SK-N-SH (cell line): ENCODE measurements around the gene MXRA8. TPM values are rescaled to one million over a fixed set of nuclear protein-coding genes. Genes with fewer than 3 reads are reported as not detected.

Source experiments
- CTCF ChIA-PET: fragments of 300-600, 350-600 bp; formaldehyde crosslinking; extraction: SDS; loops from one replicate; lab custom pipeline; 2021; lab: Yijun Ruan, JAX
- POLR2A ChIA-PET: fragments of 350-600 bp; sonication (Branson Sonifier 250); formaldehyde crosslinking; extraction: SDS; loops from one replicate; lab custom pipeline; 2020; ENCODE audit warnings: antibody characterized with exemption, inconsistent platforms; lab: Yijun Ruan, JAX
- DNase-seq: peaks from one replicate; pipeline ENCODE4 v3.0.0; 2012
- H2AFZ ChIP-seq: fragments of 200-600 bp; sonication (generic); 2 replicates; pipeline ENCODE4 v1.8.1; 2016; ENCODE audit warnings: antibody characterized with exemption, mild to moderate bottlenecking, low read depth
- H3F3A ChIP-seq: fragments of 200-600 bp; sonication (generic); replicated peaks from 2 replicates; pipeline ENCODE3; 2016; ENCODE audit warnings: antibody characterized with exemption, mild to moderate bottlenecking; ENCODE audit not compliant: insufficient read depth
- H3K27ac ChIP-seq, 2 experiments: fragments of 200-500 bp in 1 of 2; fragments of 200-600 bp in 1 of 2; sonication (Bioruptor generic) in 1 of 2; sonication (generic), shearing (Covaris generic) in 1 of 2; 2 replicates each; pipeline versions ENCODE4 v1.5.1 to v1.6.1; 2014 to 2016; ENCODE audit warnings: low read depth in 2 of 2, inconsistent platforms in 1 of 2, low read length in 1 of 2, mild to moderate bottlenecking in 1 of 2, mixed read lengths in 1 of 2
- H3K27me3 ChIP-seq: fragments of 200-600 bp; sonication (generic), shearing (Covaris generic); 2 replicates; pipeline ENCODE4 v1.6.1; 2016; ENCODE audit warnings: mixed run types; ENCODE audit not compliant: insufficient read depth
- H3K36me3 ChIP-seq, 2 experiments: fragments of 200-500 bp in 1 of 2; fragments of 200-600 bp in 1 of 2; sonication (Bioruptor generic) in 1 of 2; sonication (generic) in 1 of 2; replicated peaks in 1 of 2; 2 replicates each; pipeline versions ENCODE3 to v1.5.1; 2014 to 2016; ENCODE audit warnings: low read length in 1 of 2, mild to moderate bottlenecking in 1 of 2; ENCODE audit not compliant: insufficient read depth in 2 of 2, control insufficient read depth in 1 of 2
- H3K4me1 ChIP-seq, 2 experiments: fragments of 200-500 bp in 1 of 2; fragments of 200-600 bp in 1 of 2; sonication (Bioruptor generic) in 1 of 2; sonication (generic), shearing (Covaris generic) in 1 of 2; 2 replicates each; pipeline versions ENCODE4 v1.5.1 to v1.6.1; 2014 to 2016; ENCODE audit warnings: low read depth in 1 of 2, low read length in 1 of 2, mixed run types in 1 of 2; ENCODE audit not compliant: insufficient read depth in 2 of 2, control insufficient read depth in 1 of 2
- H3K4me2 ChIP-seq: fragments of 200-600 bp; sonication (generic), shearing (Covaris generic); 2 replicates; pipeline ENCODE4 v1.6.1; 2017; ENCODE audit warnings: mixed run types
- H3K4me3 ChIP-seq, 2 experiments: fragments of 200-500 bp in 1 of 2; fragments of 200-600 bp in 1 of 2; sonication (Bioruptor generic) in 1 of 2; sonication (generic), shearing (Covaris generic) in 1 of 2; 2 replicates each; pipeline versions ENCODE4 v1.5.1 to v1.8.1; 2014 to 2016; ENCODE audit warnings: low read depth in 2 of 2, inconsistent platforms in 1 of 2, low read length in 1 of 2, mild to moderate bottlenecking in 1 of 2, mixed read lengths in 1 of 2, moderate library complexity in 1 of 2
- H3K79me2 ChIP-seq: fragments of 200-600 bp; sonication (generic); 2 replicates; pipeline ENCODE4 v1.8.1; 2017; ENCODE audit warnings: mild to moderate bottlenecking; ENCODE audit not compliant: insufficient read depth
- H3K9ac ChIP-seq: fragments of 200-600 bp; sonication (generic); 2 replicates; pipeline ENCODE4 v1.6.1; 2017; ENCODE audit warnings: mixed run types
- H3K9me2 ChIP-seq: fragments of 200-600 bp; sonication (generic); 2 replicates; pipeline ENCODE4 v1.6.1; 2017; ENCODE audit warnings: mixed run types
- H3K9me3 ChIP-seq: fragments of 200-600 bp; sonication (generic); 2 replicates; pipeline ENCODE4 v1.6.1; 2017; ENCODE audit warnings: mixed run types, mild to moderate bottlenecking, moderate library complexity
- H4K20me1 ChIP-seq: fragments of 200-600 bp; sonication (generic); 2 replicates; pipeline ENCODE4 v1.6.1; 2017; ENCODE audit warnings: mild to moderate bottlenecking, mixed run types; ENCODE audit not compliant: insufficient read depth
- CHD2 ChIP-seq: fragments of 150-350 bp; IDR thresholded peaks from 2 replicates; pipeline ENCODE4 v1.6.1; 2018; ENCODE audit warnings: low read length; ENCODE audit not compliant: partially characterized antibody
- ELF1 ChIP-seq: IDR thresholded peaks from 2 replicates; pipeline ENCODE4 v1.4.0; 2012
- EP300 ChIP-seq, 2 experiments: IDR thresholded peaks; 2 replicates each; pipeline versions ENCODE4 v1.4.0 to v1.6.1; 2012; ENCODE audit warnings: borderline replicate concordance in 1 of 2, low read depth in 1 of 2, low read length in 1 of 2
- FOXJ3 ChIP-seq: sonication (generic); formaldehyde crosslinking; IDR thresholded peaks from 2 replicates; pipeline ENCODE4 v1.5.1; 2020; ENCODE audit warnings: mild to moderate bottlenecking, missing genetic modification reagents
- FOXM1 ChIP-seq: IDR thresholded peaks from 2 replicates; pipeline ENCODE4 v1.4.0; 2012; ENCODE audit warnings: low read depth, mild to moderate bottlenecking
- POLR2AphosphoS5 ChIP-seq: IDR thresholded peaks from 2 replicates; pipeline ENCODE4 v1.6.1; 2012; ENCODE audit warnings: low read depth, low read length
- TAF1 ChIP-seq: IDR thresholded peaks from 2 replicates; pipeline ENCODE4 v1.6.1; 2012; ENCODE audit warnings: low read depth, mild to moderate bottlenecking, low read length, moderate library complexity, borderline replicate concordance
- WGBS: methylation state at CpG from one replicate; pipeline ENCODE4 v1.1.6; 2017; ENCODE audit warnings: low lambda C conversion rate; 5-methylcytosine and 5-hydroxymethylcytosine counted together
- polyA plus RNA-seq, 3 experiments: library from polyadenylated mRNA; depleted of rRNA; stranded (reverse); fragments of >200 nt; gene quantifications; 2 replicates each; pipeline ENCODE4 v1.2.3, GENCODE V29; 2012
- TF ChIP-seq, protein P1 (sequence below): IDR thresholded peaks from 2 replicates; pipeline ENCODE4 v1.6.1; 2012; ENCODE audit warnings: mild to moderate bottlenecking, low read depth, low read length, moderate library complexity
- TF ChIP-seq, protein P2 (sequence below): IDR thresholded peaks from 2 replicates; pipeline ENCODE4 v1.4.0; 2012; ENCODE audit warnings: low read depth, borderline replicate concordance
- TF ChIP-seq, protein P3 (sequence below): fragments of 150-350 bp; IDR thresholded peaks from 2 replicates; pipeline ENCODE4 v1.6.1; 2016; ENCODE audit warnings: mild to moderate bottlenecking, low read depth, low read length
- TF ChIP-seq, protein P4 (sequence below): fragments of 150-350 bp; IDR thresholded peaks from 2 replicates; pipeline ENCODE4 v1.6.1; 2017; ENCODE audit warnings: antibody characterized with exemption, low read length, low read depth, borderline replicate concordance

The MXRA8 gene
- polyA plus RNA-seq, 1 of the 3 experiments (the other 2 are of a cell fraction) = 2.5 TPM

DNA sequence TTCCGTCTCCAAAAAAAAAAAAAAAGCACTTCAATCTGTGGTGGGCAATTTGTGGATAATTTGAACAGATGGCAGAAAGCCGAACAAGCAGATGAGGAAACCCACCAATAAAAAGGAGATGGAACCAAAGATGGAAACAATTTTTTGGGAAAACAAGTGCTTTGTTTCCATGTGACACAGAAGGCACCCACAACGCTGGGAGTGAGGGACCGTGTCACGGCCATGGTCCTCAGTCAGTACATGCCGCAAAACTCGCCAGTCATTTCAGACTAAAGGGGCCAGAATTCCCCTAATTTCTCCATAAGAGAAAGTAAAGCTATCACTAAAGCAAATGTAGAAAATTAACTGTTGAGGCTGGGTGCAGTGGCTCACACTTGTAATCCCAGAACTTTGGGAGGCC, 35.8 kb upstream of the MXRA8 start (continued):
- TF ChIP-seq, protein P1, sequence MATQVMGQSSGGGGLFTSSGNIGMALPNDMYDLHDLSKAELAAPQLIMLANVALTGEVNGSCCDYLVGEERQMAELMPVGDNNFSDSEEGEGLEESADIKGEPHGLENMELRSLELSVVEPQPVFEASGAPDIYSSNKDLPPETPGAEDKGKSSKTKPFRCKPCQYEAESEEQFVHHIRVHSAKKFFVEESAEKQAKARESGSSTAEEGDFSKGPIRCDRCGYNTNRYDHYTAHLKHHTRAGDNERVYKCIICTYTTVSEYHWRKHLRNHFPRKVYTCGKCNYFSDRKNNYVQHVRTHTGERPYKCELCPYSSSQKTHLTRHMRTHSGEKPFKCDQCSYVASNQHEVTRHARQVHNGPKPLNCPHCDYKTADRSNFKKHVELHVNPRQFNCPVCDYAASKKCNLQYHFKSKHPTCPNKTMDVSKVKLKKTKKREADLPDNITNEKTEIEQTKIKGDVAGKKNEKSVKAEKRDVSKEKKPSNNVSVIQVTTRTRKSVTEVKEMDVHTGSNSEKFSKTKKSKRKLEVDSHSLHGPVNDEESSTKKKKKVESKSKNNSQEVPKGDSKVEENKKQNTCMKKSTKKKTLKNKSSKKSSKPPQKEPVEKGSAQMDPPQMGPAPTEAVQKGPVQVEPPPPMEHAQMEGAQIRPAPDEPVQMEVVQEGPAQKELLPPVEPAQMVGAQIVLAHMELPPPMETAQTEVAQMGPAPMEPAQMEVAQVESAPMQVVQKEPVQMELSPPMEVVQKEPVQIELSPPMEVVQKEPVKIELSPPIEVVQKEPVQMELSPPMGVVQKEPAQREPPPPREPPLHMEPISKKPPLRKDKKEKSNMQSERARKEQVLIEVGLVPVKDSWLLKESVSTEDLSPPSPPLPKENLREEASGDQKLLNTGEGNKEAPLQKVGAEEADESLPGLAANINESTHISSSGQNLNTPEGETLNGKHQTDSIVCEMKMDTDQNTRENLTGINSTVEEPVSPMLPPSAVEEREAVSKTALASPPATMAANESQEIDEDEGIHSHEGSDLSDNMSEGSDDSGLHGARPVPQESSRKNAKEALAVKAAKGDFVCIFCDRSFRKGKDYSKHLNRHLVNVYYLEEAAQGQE = no peak
- TF ChIP-seq FOXJ3 (CRISPR knock-in tag) (no peak), ELF1 (no peak), EP300 (IDR thresholded peaks at IDR 0.05; ENCODE audit: borderline replicate concordance in 1 of 2, low read depth in 1 of 2, low read length in 1 of 2) (no peak), TAF1 (no peak), POLR2AphosphoS5 (no peak)
- TF ChIP-seq, protein P2, sequence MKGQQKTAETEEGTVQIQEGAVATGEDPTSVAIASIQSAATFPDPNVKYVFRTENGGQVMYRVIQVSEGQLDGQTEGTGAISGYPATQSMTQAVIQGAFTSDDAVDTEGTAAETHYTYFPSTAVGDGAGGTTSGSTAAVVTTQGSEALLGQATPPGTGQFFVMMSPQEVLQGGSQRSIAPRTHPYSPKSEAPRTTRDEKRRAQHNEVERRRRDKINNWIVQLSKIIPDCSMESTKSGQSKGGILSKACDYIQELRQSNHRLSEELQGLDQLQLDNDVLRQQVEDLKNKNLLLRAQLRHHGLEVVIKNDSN = no peak

DNA sequence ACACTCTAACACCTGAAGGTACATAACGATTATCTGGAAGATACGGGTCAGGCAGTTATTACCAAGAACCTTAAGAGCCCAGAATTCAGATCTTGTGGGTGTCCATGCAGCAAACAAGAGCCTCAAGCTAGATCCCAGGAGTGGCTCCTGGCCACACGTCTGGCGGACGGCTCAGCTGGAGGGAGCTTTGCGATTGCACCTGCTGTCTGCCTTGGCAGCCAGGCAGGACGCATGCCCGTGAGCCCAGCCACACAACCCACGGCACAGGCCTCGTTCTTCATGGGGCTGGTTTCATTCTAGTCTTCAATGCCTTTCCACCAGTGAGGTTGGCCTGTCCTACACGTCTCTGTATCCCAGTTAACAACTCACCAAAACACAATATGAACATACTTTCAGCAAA, 35.1 kb upstream of the MXRA8 start:
- no peak overlapping the region for H3K4me3 ChIP-seq
- no peak overlapping the region for H3K4me2 ChIP-seq
- peaks cover 55 to 62% of the 10 kb centered on the region in 2 experiments for H3K36me3 ChIP-seq
- H3K4me1 ChIP-seq = peaks cover 6 to 7% of the 10 kb centered on the region in 2 experiments; a peak in 1 of 4 replicates
- WGBS = 97% methylated on average over 10 of the region's 11 CpGs
- CTCF ChIA-PET = interaction anchor here (1.5 kb wide), 1 partner anchor 16 kb away, joined by 3 read pairs; no protein-coding TSS in a partner anchor
- TF ChIP-seq, protein P3, sequence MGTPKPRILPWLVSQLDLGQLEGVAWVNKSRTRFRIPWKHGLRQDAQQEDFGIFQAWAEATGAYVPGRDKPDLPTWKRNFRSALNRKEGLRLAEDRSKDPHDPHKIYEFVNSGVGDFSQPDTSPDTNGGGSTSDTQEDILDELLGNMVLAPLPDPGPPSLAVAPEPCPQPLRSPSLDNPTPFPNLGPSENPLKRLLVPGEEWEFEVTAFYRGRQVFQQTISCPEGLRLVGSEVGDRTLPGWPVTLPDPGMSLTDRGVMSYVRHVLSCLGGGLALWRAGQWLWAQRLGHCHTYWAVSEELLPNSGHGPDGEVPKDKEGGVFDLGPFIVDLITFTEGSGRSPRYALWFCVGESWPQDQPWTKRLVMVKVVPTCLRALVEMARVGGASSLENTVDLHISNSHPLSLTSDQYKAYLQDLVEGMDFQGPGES = no peak
- TF ChIP-seq POLR2AphosphoS5 (no peak), CHD2 (no peak), FOXM1 (no peak), FOXJ3 (CRISPR knock-in tag) (no peak)
- TF ChIP-seq, protein P4, sequence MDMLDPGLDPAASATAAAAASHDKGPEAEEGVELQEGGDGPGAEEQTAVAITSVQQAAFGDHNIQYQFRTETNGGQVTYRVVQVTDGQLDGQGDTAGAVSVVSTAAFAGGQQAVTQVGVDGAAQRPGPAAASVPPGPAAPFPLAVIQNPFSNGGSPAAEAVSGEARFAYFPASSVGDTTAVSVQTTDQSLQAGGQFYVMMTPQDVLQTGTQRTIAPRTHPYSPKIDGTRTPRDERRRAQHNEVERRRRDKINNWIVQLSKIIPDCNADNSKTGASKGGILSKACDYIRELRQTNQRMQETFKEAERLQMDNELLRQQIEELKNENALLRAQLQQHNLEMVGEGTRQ = no peak
- no peaks in the 10 kb centered on the region for H3K27me3 ChIP-seq
- H3K79me2 ChIP-seq = peaks cover 73% of the 10 kb centered on the region
- no peak overlapping the region for H3K9ac ChIP-seq
- H3K9me2 ChIP-seq = no peaks in the 10 kb centered on the region
- POLR2A ChIA-PET = no interaction called here
- DNase-seq = no peak
- H4K20me1 ChIP-seq = 0 out of 2 replicates have a peak, but pooled peaks cover 4% of the 10 kb centered on the region
- no peak overlapping the region for H3K27ac ChIP-seq
- no peaks in the 10 kb centered on the region for H3K9me3 ChIP-seq
- H3F3A ChIP-seq = no peaks in the 10 kb centered on the region
- no peak overlapping the region for H2AFZ ChIP-seq
